Eye (tissue), 1 donor: ENCODE measurements around the gene OGFOD1.
"Not testable (repeated sequence)": the region's sequence is repeated elsewhere in the genome, so short reads cannot be mapped to it uniquely, and the experiment has no call there.

ENCODE experiments used
- DNase-seq: peaks from one replicate; pipeline ENCODE4 v3.0.0-alpha.2; 2015

The OGFOD1 gene

DNA sequence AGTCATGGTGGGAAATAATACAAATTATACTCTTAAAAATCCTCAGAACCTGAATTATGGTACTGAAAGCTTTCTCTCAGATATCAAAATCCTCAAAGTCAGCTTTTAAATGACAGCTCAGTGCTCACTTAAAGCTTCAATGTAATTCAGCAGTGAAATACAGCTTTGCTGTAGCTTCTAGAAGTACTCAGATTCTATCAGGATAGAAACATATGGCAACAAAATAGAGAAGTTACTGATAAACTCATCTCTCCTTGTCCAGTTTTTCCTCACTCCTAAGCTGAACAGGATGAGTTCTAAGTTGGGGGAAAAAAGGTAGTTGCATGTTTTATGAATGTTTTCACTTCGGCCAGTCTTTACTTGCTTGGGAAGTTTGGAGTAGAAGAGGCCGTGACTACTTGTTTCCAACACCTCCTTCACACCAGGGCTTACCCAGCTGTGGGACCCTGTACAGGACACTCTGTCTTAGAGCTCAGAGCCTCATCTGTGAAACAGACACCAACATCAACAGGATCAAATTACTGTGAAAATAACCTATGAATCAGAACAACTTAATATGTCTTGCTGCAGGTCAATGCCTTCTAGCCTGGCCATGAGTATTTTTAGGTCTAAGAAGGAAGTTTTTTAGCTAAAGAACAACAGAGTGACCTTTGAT, 30.2 kb downstream of the OGFOD1 start:
- DNase-seq: no peak

DNA sequence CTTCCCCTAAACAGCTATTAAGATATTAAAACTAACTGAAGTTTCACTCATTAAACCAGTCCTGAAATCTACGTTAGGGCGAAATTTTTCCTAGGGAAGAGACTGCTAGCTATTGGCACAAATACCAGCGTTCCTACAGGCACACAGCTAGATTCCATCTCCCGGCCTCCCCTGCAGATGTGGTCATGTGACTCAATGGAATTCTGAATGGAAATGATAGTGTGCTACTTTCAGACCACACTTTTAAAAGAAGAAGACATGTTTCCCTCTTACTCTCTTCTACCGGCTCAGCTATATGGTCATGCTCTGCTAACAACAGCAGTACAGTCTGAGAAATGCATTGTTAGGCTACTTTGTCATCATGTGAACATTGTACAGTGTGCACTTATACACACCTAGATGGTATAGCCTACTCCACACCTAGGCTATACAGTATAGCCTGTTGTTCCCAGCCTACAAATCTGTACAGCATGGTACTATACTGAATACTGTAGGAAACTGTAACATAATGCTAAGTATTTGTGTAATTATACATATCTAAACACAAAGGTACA, 31.4 kb downstream of the OGFOD1 start:
- DNase-seq: no peak

DNA sequence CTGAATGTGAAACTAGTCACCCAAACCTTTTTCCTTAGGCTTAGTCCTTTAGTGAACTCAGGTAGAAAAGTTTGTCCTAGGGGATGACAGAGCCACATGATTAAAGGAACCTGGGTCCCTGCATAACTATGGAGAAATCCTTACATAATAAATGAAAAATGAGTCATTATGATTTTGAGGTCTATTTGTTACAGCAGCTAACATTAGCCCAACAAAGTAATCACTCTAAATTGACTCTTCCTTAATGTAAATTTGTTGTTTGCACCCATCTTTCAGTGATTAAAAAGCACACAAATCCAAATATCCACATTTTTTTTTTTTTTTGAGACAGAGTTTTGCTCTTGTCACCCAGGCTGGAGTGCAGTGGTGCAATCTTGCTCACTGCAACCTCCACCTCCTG, 32.0 kb downstream of the OGFOD1 start:
- DNase-seq: no peak

DNA sequence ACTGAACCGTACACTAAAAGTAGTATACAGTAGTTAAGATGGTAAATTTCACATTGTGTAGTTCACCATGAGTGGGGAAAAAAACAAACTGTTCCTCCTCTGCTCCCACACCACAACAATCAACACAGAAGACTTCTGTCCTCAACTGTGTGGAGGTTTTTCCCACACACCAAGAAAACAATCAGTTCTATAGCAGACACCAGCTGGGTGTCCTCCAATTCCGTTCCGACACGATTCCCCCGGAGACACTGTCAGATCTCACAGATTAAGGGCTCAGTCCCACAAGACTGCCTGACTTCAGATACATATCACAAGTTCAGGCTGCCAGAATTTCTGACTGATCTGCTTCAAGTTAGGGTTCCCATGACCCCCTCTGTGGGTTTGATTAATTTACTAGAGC, 36.7 kb downstream of the OGFOD1 start:
- no peak for DNase-seq

DNA sequence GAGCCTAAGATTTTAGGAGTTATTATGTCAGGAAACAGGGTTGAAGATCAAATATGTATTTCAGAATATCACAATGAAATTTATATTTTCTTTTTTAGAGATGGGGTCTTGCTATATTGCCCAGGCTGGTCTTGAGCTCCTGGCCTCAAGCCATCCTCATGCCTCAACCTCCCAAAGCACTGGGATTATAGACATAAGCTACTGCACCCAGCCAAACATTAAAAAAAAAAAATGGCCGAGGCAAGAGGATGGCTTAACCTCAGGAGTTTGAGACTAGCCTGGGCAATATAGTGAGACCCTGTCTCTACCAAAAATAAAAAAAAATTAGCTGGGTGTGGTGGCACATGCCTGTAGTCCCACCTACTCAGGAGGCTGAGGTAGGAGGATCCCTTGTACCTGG, 37.5 kb downstream of the OGFOD1 start:
- not testable (repeated sequence) for DNase-seq

DNA sequence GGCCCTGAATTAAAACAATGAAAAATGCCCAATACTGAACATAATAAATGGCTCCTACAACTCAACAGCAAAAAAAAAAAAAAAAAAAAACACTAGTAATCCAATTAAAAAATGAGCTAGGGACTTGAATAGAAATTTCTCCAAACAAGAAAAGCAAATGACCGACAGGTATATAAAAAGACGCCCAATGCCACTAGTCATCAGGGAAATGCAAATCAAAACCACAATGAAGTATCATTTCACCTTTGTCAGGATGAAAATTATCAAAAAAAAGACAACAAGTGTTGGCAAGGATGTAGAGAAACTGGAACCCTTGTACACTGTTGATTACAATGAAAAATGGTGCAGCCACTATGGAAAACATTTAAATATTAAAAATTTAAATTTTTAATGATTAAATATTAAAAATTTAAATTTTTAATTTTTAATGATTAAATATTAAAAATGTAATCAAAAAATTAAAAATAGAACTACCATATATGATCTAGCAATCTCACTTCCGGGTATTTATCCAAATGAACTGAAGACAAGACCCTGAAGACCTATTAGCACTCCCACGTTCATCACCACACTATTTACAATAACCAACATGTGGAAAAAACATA, 40.4 kb downstream of the OGFOD1 start:
- no peak for DNase-seq

DNA sequence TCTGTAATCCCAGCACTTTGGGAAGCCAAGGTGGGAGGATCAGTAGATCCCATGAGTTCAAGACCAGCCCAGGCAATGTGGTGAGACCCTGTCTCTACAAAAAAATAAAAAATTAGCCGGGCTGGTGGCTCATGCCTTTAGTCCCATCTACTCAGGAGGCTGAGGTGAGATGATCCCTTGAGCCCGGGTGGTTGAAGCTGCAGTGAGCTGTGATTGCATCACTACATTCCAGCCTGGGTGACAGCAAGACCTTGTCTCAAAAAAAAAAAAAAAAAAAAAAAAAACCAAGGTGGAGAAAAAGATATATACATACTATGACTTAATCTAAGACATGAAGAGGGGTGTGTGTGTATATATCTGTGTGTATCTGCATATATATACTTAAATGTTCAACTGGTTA, 41.8 kb downstream of the OGFOD1 start:
- no peak for DNase-seq

DNA sequence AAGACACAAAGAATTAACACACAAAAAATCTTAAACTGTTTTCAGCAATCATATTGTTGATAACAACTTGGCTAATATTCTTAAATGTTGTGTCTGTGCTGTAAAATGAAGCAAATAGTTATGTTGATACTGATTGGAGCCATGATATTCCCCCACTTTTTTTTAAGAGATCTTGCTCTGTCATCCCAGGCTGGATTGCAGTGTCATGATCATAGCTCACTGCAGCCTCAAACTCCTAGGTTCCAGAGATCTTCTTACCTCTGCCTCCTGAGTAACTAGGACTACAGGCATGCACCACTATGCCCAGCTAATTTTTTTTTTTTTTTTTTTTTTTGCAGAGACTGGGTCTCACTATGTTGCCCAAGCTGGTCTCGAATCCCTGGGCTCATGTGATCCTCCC, 42.5 kb downstream of the OGFOD1 start:
- DNase-seq: no peak

DNA sequence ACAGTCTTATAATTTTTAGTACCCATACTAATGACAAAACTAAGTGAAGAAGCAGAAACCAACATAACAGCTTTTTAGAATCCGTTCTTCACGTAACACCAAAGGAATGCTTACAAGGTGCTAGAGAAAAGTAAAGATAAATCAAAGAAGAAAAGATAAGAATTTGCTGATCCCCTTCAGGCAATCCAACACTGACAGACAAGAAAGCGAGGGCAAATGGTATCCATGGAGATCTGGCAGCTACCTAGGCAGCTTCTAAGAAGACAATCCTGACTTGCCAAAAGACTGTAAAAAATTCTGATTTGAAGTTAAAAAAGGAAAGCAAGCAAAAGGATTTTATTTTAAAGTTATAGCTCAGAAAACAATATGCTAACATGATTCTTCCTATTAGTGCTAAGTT, 53.8 kb downstream of the OGFOD1 start:
- DNase-seq: no peak

DNA sequence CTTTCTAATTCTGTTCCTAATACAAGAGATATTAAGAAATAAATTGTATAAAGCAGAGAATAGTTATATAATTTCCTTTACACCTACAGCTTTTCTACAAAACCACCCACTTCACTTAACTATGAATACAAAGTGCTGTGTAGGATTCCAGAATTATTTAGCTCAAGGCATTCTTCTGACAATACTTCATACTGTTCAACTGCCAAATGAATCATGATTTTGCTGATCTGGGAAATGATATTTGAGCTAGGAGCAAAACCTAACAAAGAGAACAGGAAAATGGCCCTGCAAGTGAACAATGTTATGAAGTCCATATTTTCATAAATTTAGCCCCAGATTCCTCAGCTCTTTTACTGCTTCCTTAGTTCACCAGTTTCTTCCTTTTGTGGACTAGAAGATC, 55.6 kb downstream of the OGFOD1 start:
- DNase-seq: no peak

DNA sequence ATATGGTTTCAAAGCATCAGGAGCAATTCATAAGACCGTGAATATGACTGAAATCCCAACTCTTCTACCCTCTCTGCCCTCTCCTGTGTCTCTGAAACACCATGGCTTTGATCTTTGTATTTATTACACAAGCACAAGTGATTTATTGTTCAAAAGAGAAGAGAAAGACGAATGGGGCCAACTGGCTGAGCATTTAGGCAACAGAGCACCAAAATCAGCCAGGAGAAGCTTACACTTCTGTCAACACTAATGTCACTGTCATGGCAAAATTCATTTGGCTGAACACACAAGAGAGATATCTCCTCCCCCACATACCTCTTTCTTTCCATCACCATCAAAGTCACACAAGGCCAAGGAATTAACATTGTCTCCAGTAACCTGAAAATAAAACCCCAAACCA, 59.2 kb downstream of the OGFOD1 start:
- no peak for DNase-seq

DNA sequence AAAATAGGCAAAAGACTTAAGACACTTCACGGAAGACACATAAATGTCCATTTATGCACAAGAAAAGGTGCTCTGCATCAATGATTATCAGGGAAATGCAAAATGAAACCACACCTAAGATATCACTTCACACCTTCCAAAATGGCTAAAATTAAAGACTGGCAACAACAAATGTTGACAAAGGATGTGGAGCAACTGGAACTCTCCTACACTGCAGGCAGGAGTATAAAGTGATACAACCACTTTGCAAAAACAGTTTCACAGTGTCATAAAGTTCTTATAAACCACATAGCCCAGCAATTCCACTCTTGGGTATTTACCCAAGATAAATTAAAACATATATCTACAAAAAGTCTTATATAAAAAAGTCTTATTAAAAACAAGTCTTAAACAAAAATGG, 60.7 kb downstream of the OGFOD1 start:
- DNase-seq: no peak

DNA sequence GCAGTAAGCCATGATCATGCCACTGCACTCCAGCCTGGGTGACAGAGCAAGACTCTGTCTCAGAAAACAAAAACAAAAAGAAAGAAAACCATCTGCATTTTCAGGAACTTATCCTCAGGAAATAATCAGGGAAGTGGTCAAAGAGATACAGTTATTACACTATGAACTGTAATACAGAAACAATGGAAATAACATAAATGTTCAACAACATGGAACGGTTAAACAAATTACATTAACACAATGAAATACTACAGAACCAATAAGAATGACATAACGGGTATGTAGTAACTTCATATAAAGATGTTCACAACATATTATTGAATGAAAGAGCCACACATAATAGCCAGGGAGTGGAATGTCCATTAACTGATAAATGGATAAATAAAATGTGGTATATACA, 61.7 kb downstream of the OGFOD1 start:
- no peak for DNase-seq

DNA sequence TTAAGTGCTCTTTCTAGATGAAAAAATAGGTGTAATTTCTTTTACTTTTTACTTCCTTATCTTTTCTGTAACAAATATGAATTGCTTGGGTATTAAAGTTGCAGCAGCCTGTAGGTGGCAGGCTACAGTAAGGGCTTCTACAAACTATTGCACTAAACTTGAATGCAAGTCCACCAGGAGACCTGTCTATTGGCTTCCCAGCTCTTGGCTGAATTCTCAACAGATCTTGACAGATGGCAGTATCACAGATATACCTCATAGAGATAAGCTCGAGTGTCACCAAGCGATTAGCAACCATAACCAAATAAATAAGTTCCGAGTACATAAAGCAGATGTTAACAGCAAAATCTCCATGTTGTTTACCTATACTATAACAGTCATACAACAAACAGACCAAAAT, 62.6 kb downstream of the OGFOD1 start:
- peak; percentile 45 for DNase-seq

DNA sequence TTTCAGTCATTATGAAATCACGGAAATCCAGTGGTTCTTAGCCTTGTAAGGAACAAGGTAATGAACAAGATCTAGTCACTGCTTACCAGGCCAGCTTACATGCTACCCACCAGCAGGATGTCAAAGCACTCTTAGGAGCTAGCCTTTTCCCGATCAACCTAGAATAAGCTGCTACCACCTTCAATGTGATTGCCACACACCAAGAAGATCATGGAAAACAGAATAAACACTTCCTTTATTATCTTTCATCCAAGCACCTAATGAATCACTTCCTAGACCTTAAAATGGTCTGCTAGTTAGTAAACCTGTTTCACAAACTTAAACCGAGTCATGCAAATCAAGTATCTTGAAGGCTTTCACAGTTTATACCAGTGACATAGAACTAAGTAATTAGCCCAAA, 63.5 kb downstream of the OGFOD1 start:
- no peak for DNase-seq

DNA sequence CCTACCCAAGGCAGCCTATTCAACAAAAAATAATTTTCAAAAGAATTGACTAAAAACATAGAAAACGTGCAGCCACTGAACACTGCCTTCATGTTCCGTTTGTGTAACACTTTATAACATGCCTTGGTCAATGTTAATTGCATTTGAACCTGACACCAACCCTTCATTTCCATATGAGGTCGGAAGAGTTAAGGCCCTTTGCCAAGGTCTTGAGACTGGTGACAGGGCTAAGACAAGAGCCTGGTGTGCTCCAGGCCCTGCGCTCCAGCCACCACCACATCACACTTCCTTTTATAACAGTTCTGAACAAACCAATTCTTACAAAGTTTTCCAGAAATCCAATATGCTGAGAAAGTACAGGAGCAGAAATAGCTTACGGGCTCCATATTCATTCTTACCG, 64.3 kb downstream of the OGFOD1 start:
- no peak for DNase-seq

DNA sequence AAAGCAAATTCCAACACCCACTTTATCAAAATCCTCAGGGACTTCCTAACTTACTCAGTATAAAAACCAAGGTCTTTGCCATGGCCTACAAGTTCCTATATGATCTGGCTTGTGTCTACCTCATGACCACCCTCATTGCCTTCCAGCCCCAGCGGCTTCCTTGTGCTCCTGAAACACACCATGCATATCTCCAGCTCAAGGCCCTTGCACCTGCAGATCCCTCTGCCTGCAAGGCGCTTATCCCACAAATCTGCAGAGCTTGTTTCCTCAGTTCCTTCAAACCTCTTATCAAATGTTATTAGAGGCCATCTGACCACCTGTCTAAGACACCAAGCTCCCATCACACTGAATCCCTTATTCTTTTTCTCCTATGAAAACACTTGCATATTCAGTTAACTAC, 65.9 kb downstream of the OGFOD1 start:
- DNase-seq: no peak

DNA sequence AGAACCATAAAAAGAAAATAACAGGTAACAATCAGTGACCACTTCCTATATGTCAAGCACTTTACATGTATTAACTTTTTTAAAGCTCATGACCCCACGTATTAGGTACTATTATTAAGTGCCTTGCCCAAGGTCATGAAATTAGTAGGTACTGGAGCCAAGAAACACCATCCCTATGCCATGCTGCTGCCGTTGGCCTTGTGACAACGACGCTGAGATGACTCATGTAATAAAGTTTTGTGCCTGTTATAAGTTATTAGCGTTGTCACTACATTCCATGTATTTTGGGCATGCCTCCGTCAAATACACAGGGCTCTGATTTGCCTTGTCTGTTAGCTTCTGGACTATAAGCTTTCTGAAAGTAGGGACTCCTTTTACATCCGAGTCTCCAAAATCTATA, 67.1 kb downstream of the OGFOD1 start:
- DNase-seq: no peak

DNA sequence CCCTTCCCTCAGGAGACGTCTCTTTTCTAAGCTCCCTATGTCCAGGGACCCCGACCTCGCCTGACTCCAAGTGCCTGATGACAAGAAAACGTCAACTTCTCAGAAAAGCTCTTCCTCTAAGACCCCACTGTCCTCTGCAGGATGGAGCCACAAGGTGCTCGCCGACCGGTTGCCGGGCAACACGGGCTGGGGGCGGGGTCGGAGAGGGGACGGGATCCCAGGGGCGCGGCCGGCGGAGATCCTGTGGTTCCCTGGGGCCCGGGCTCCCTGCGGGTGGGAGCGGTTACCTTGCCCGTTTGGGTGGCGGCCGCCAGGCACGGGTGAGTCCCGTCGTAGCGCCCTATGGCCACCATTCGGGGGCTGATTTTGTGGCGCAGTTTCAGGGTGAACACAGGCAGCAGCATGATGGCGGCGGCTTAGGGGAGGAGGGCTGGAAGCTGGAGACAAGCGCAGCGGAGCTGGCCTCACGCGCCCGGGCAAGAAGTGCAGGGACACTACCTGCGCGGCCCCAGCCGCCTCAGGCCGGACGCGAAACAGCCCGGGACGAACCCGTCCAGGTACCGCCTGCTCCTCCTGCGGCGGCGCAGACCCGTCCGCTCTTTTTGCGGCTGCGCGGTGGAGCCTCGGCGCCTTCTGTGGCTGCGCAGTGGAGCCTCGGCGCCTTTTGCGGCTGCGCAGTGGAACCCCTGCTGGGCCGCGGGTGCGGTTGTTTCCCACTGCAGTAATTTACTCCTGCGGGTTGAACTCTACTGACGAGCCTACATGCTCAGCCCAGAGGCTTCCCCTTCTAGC, 68.3 kb downstream of the OGFOD1 start, which contains the start of gene BBS2:
Gene BBS2, minus strand, starts transcription at position 566 of the 792 bp plus-strand sequence. Its CDS starts 162 bp downstream, at position 404.
- peak; percentile 96 for DNase-seq

DNA sequence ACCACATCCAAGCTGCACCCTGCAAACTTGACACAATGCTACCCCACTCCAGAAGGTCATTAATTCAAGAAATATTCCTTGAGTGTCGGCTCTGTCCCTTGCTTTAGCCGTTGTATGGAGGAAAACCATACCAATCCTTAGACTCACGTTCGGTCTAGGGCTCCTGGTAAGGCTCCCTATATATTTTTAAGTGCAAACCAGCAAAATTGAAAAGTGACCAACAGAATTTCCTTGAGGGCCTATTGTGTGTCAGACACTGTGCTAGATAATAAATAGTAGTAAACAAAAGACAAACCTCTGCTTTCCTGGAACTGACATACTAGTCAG, 68.9 kb downstream of the OGFOD1 start:
- DNase-seq: no peak

DNA sequence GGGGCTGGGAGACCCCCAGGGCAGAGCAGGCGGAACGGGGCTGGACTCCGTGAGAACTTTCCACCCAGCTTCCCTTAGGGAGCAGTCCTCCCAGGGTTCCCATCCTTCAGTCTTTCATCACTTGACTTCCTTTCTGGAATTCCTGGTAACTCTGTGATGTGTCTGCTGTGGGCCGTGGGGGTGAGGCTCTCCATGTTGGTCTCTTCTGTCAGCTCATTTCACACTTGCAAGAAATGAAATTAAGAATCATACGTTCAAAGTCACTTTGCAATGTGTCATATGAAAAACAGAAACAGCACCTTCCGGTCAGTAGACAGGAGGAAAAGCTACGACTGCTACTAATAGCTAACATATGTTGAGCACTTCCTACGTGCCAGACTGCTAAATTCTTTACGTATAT, 73.9 kb downstream of the OGFOD1 start:
- peak; percentile 23 for DNase-seq
